GM18519 (cell line): ENCODE measurements around the gene MRGPRG.
"Not testable (repeated sequence)": the region's sequence is repeated elsewhere in the genome, so short reads cannot be mapped to it uniquely, and the experiment has no call there.

Source experiments
- ATAC-seq: cut with Tn5 transposase; IDR thresholded peaks from one replicate; pipeline ENCODE4 v1.9.1; 2021; ENCODE audit warnings: mild to moderate bottlenecking, moderate library complexity; ENCODE audit not compliant: unreplicated experiment, low FRiP score

Gene MRGPRG

GRCh38 chr11:3181725-3182461, 36.7 kb downstream of the MRGPRG start:
- no peak for ATAC-seq

DNA sequence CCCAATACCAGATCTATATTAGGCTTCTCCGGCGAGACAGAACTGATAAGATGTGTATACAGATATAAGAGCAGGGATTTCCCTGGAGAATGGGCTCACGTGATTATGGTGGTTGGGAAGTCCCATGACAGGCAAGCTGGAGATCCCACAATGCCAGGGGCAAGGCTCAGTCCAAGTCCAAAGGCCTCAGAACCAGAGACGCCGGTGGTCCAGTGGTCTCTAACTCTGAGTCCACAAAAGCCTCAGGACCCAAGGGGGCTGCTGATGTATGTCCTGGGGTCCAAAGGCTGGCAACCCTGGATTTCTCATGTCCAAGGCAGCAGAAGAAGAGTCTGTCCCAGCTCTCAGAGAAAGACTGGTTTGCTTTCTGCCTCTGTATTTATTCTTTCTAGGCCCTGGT, 37.7 kb downstream of the MRGPRG start:
- ATAC-seq, result no peak

- no peak for ATAC-seq
Observed at GRCh38 chr11:3178349-3178748, 40.3 kb downstream of the MRGPRG start.

DNA sequence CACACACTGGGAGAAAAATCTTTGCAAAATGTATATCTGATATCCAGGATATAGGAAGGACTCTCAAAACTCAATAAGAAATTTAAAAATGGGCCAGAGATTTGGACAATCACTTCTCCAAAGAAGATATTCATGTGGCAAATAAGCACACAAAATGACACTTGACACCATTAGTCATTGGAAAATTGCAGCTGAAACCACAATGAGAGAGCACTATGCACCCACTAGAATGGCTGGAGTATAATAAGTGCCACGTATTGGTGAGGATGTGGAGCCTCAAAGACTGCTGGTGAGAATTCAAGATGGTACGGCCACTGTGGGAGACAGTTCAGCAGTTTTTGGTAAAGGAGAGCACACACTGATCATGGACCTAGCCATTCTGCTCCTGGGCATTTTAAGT, 40.7 kb downstream of the MRGPRG start:
- no peak for ATAC-seq

DNA sequence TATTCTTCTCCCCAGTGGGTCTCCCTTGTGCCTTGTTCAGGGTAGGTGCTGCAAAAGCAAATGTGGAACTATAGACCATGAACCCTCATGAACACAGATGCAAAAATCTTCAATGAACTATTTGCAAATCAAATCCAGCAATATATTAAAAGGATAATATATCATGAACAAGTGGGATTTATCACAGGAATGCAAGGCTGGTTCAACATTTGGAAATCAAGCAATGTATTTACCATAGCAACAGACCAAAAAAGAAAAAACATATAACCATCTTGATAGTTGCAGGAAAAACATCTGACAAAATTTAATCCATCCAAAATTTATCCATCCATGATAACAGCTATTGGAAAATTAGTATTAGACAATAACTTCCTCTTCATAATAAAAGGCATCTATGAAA, 42.1 kb downstream of the MRGPRG start:
- no peak for ATAC-seq

- no peak for ATAC-seq
Observed at GRCh38 chr11:3175194-3175593, 43.4 kb downstream of the MRGPRG start.

DNA sequence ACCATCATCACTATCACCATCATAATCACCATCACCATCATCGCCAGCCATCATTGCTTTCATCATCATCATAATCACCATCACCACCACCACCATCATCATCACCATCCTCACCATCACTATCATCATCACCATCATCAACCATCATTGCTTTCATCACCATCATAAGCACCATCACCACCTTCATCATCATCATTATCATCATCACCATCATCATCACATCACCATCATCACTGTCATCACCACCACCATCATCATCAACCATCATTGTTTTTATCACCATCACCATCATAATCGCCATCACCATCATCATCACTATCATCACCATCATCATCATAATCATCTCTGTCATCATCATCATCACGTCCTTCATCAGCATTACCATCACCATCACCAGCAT, 44.2 kb downstream of the MRGPRG start:
- no peak for ATAC-seq

DNA sequence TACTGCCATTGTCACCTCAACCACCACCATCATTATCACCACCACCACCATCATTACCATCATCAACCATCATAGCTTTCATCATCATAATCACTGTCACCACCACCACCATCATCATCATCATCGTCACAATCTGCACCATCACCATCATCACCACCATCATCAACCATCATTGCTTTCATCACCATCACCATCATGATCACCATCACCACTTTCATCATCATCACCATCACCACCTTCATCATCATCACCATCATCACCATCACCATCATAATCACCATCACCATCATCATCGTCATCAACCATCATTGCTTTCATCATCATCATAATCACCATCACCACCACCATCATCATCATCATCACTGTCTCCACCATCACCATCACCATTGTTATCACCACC, 44.8 kb downstream of the MRGPRG start:
- ATAC-seq, result no peak

- ATAC-seq, result no peak
Observed at GRCh38 chr11:3171931-3172560, 46.6 kb downstream of the MRGPRG start.

DNA sequence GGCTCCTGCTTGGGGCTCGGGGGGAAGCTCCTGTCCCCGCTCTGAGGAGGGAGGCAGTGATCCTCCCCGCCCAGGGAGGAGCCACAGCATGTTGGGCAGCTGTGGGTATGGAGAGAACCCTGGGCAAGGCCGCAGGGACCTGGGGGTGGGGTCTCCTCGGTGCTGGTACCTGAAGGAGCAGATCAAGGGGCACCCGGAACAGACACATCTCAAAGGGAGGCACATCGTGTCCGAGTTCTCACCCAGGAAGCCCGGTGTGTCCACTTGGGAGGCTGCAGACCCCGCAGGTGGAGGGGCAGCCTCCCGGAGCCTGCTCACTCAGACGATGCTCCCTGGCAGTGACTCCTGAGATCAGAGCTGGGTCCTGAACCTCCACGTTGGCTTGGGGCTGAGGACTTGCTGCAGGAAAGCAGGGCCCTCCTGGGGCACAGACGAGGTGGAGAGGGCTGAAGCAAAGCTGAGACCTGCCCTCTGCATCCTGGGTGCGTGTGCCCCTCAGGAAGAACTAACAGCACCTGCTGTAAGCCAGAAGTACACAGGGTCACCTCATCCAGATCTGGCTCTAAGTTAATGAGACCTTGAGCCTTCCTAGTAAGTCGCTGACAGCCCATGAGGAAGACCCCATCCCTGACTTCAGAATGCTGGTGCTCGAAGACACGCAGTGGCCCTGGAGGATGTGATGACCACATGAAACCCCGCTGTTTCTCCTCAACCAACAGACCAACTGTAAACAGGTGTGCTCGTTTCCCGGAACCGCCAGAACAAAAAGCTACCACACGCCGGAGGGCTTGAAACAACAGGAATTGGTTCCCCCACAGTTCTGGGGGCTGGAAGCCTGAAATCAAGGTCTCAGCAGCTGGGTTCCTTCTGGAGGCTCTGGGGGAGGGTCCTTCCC, 47.6 kb downstream of the MRGPRG start:
- ATAC-seq, result no peak

DNA sequence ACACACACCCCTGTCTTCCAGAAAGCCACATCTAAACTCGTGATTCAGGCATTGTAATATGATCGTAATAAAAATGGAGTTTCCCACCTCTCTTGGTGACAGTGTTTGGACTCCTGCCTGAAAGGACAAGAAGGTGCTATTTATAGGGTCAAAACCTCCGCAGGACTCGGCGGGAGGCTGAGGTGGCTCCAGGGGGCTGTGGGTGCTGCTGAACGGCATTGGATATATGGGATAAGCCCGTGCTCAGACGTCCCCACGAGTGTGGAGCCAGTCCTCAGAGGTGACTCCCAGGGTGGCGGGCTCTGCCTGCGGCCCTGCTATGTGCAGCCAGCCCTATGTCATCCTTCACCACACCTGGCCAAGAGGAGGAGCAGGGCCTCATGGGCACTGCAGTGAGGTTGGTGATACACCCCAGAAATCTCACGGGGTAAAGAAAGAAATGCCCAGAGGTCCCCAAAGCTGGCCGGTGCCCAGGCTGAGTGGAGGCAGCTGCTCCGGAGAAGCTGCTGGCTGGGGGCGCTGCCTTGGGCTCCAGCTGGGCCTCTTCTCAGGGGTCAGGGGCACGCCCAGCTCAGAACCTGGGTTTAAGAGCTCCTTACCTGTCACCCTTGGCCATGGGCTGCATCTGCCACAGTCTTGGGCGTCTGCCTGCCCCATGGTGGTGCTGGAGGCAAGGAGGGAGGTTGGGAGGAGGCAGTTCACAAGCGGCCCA, 48.4 kb downstream of the MRGPRG start:
- ATAC-seq, result no peak

- ATAC-seq, result no peak
Observed at GRCh38 chr11:3169255-3170043, 49.2 kb downstream of the MRGPRG start.

- not testable (repeated sequence) for ATAC-seq
Observed at GRCh38 chr11:3168742-3169254, 49.8 kb downstream of the MRGPRG start.
